K562 (cell line): ENCODE measurements around the gene MMP21. TPM values are rescaled to one million over a fixed set of nuclear protein-coding genes. Genes with fewer than 3 reads are reported as not detected.

Experiments used
- ATAC-seq: fragments of 200-7000 bp; cut with Tn5 transposase; 3 replicates; pipeline ENCODE4 v1.9.1; 2020; ENCODE audit warnings: moderate library complexity
- BruUV-seq: library from RNA; stranded (reverse); fragments of 400-500 nt; replicated peaks from 2 replicates; lab custom pipeline; 2021; lab: Mats Ljungman, UMichigan
- CTCF ChIA-PET: fragments of 300-600 bp; formaldehyde crosslinking; extraction: SDS; loops from one replicate; lab custom pipeline; 2021; ENCODE audit warnings: low intra/inter-chr PET ratio; lab: Yijun Ruan, JAX
- POLR2A ChIA-PET: fragments of 300-600, 350-650 bp; sonication (Branson Sonifier 250); formaldehyde crosslinking; extraction: SDS; loops from one replicate; lab custom pipeline; 2021; ENCODE audit warnings: antibody characterized with exemption, inconsistent platforms; lab: Yijun Ruan, JAX
- DNase-seq, 4 experiments: peaks; one replicate each; pipeline versions ENCODE4 v3.0.0 to v3.0.0-alpha.2; 2011 to 2018; ENCODE audit warnings: low spot score in 3 of 4, mixed read lengths in 3 of 4; ENCODE audit errors: extremely low read depth in 1 of 4
- FAIRE-seq: peaks from 2 replicates; lab custom pipeline; 2011; peaks lifted over from hg19 to GRCh38; lab: Jason Lieb, UNC
- H2AFZ ChIP-seq: 2 replicates; pipeline ENCODE4 v1.6.0; 2011; ENCODE audit warnings: low read depth, low read length, control low read depth, inconsistent platforms
- H3K27ac ChIP-seq: fragments of 200-600 bp; 3 replicates; pipeline ENCODE4 v1.8.0; 2011; ENCODE audit warnings: low read depth, mild to moderate bottlenecking, control low read depth, inconsistent platforms, low read length, moderate library complexity, mixed read lengths; ENCODE audit errors: extremely low read depth
- H3K27me3 ChIP-seq, 2 experiments: fragments of 300-600 bp in 1 of 2; 2 replicates in 1 of 2; 3 replicates in 1 of 2; pipeline versions ENCODE4 v1.6.0 to v1.8.0; 2011; ENCODE audit warnings: inconsistent platforms in 2 of 2, low read length in 2 of 2, mild to moderate bottlenecking in 1 of 2, mixed read lengths in 1 of 2, moderate library complexity in 1 of 2; ENCODE audit not compliant: control insufficient read depth in 2 of 2, insufficient read depth in 2 of 2
- H3K36me3 ChIP-seq: fragments of 300-600 bp; 3 replicates; pipeline ENCODE4 v1.8.0; 2011; ENCODE audit warnings: mild to moderate bottlenecking, low read length, inconsistent platforms; ENCODE audit not compliant: control insufficient read depth, insufficient read depth
- H3K4me1 ChIP-seq, 2 experiments: fragments of 200-600 bp in 1 of 2; replicated peaks in 1 of 2; 2 replicates in 1 of 2; 3 replicates in 1 of 2; pipeline versions ENCODE4 v1.5.1 to v1.8.0; 2011; ENCODE audit warnings: inconsistent platforms in 2 of 2, low read length in 2 of 2, mild to moderate bottlenecking in 1 of 2, mixed read lengths in 1 of 2, moderate library complexity in 1 of 2; ENCODE audit not compliant: control insufficient read depth in 2 of 2, insufficient read depth in 2 of 2
- H3K4me2 ChIP-seq: 2 replicates; pipeline ENCODE4 v1.6.1; 2011; ENCODE audit warnings: low read length, control low read depth, inconsistent platforms, mixed read lengths; ENCODE audit not compliant: insufficient read depth
- H3K4me3 ChIP-seq: fragments of 200-600 bp; sonication (generic), shearing (Covaris generic); 2 replicates; pipeline ENCODE4 v1.5.1; 2016; ENCODE audit warnings: control low read depth, inconsistent platforms
- H3K79me2 ChIP-seq: fragments of 200-600 bp; 3 replicates; pipeline ENCODE4 v1.8.0; 2011; ENCODE audit warnings: low read length, inconsistent platforms; ENCODE audit not compliant: control insufficient read depth, insufficient read depth
- H3K9ac ChIP-seq, 2 experiments: 2 replicates each; pipeline versions ENCODE4 v1.6.0 to v1.6.1; 2011; ENCODE audit warnings: low read depth in 2 of 2, low read length in 2 of 2, control low read depth in 1 of 2, inconsistent platforms in 1 of 2, mild to moderate bottlenecking in 1 of 2, mixed read lengths in 1 of 2; ENCODE audit not compliant: insufficient read depth in 1 of 2
- H3K9me1 ChIP-seq: one replicate; pipeline ENCODE4 v1.6.0; 2011; ENCODE audit warnings: inconsistent platforms, mild to moderate bottlenecking, low read length, moderate library complexity; ENCODE audit not compliant: control insufficient read depth, insufficient read depth
- H3K9me3 ChIP-seq: replicated peaks from 2 replicates; pipeline ENCODE4 v1.5.1; 2011; ENCODE audit warnings: low read depth, low read length, inconsistent platforms; ENCODE audit not compliant: control insufficient read depth, insufficient read depth
- H4K20me1 ChIP-seq: replicated peaks from 2 replicates; pipeline ENCODE4 v1.6.1; 2011; ENCODE audit warnings: low read length, inconsistent platforms, mixed read lengths; ENCODE audit not compliant: control insufficient read depth, insufficient read depth
- JUND ChIP-seq, 2 experiments: IDR thresholded peaks; 2 replicates in 1 of 2; 3 replicates in 1 of 2; pipeline ENCODE4 v1.6.1; 2011; ENCODE audit warnings: borderline replicate concordance in 2 of 2, low read depth in 2 of 2, low read length in 2 of 2, improper control_type of control experiment in 1 of 2, missing biosample characterization in 1 of 2, missing genetic modification characterization in 1 of 2, missing genetic modification reagents in 1 of 2
- MAFF ChIP-seq: IDR thresholded peaks from 2 replicates; pipeline ENCODE4 v1.6.1; 2012; ENCODE audit warnings: low read length, improper control_type of control experiment
- MTF1 ChIP-seq: fragments of 250-450 bp; sonication (Bioruptor Pico); IDR thresholded peaks from 2 replicates; pipeline ENCODE4 v1.9.0; 2021; ENCODE audit warnings: moderate library complexity, mild to moderate bottlenecking, inconsistent platforms, borderline replicate concordance
- PKNOX1 ChIP-seq: fragments of 450-650 bp; IDR thresholded peaks from 2 replicates; pipeline ENCODE4 v1.6.1; 2016
- RBFOX2 ChIP-seq: fragments of 200-400 bp; formaldehyde crosslinking; IDR thresholded peaks from 2 replicates; pipeline ENCODE4 v1.6.1; 2017; ENCODE audit warnings: low read depth, mild to moderate bottlenecking, low read length, moderate library complexity
- SIN3A ChIP-seq, 2 experiments: fragments of 150-350 bp in 1 of 2; IDR thresholded peaks; 2 replicates each; pipeline ENCODE4 v1.6.1; 2011 to 2016; ENCODE audit warnings: borderline replicate concordance in 2 of 2, low read depth in 2 of 2, low read length in 2 of 2, mild to moderate bottlenecking in 2 of 2, moderate library complexity in 2 of 2; ENCODE audit not compliant: control insufficient read depth in 1 of 2
- TFAP4 ChIP-seq: sonication (generic); formaldehyde crosslinking; IDR thresholded peaks from 2 replicates; pipeline ENCODE4 v1.8.0; 2022; ENCODE audit warnings: missing genetic modification reagents, mild to moderate bottlenecking, moderate library complexity, borderline replicate concordance
- WGBS: fragments of 100-300 bp; shearing (Covaris generic); methylation state at CpG from one replicate; pipeline ENCODE4 v1.1.6; 2016; ENCODE audit warnings: low coverage, mixed read lengths; ENCODE audit not compliant: insufficient coverage; ENCODE audit errors: missing lambda C conversion rate; 5-methylcytosine and 5-hydroxymethylcytosine counted together
- in situ Hi-C: fragments of 300-500 bp; cut with MboI; formaldehyde crosslinking; loops from 4 replicates; pipeline ENCODE4 v1.15.0; 2018; ENCODE audit warnings: inconsistent platforms, mixed read lengths
- intact Hi-C: fragments of 100-400 bp; cut with micrococcal nuclease; formaldehyde crosslinking; loops from 2 replicates; pipeline ENCODE4 v1.14.2; 2022
- polyA plus RNA-seq, 8 experiments: library from polyadenylated mRNA; depleted of rRNA in 4 of 8; stranded (reverse) in 5 of 8; unstranded in 3 of 8; fragments of >200 nt; fragmentation: Nextera tagmentation in 2 of 8; fragmentation: Illumina TruSeq in 1 of 8; extraction: Ambion mirVana in 2 of 8; extraction: Trizol in 1 of 8; gene quantifications; 2 replicates each; pipeline versions ENCODE4 v1.2.1 to v1.2.3, GENCODE V29; 2011 to 2014; ENCODE audit warnings: inconsistent platforms in 1 of 8, missing spikeins in 1 of 8
- total RNA-seq, 7 experiments: library from RNA; depleted of rRNA in 6 of 7; stranded (reverse); fragments of >200 nt in 6 of 7; fragmentation: Illumina TruSeq in 2 of 7; extraction: Trizol in 2 of 7; gene quantifications; 2 replicates each; pipeline versions ENCODE4 v1.2.1 to v1.2.3, GENCODE V29; 2011 to 2021; ENCODE audit warnings: low replicate concordance in 1 of 7
- TF ChIP-seq, protein P1 (sequence below): fragments of 450-650 bp; IDR thresholded peaks from 2 replicates; pipeline ENCODE4 v1.6.1; 2016; ENCODE audit warnings: mild to moderate bottlenecking

The MMP21 gene
- total and polyA plus RNA-seq, 9 of the 15 experiments (the other 6 are each of a cell fraction or from before 2014, with no cell fraction given) = not detected

GRCh38 chr10:125822878-125823662 is 47.4 kb upstream of the MMP21 start, which contains the start of the genes BCCIP and UROS:
Gene BCCIP, plus strand, starts transcription at chr10:125823546. Its CDS starts 12 bp downstream, at chr10:125823558.
Gene UROS, minus strand, starts transcription at chr10:125823258. Its CDS starts 6,759 bp downstream, at chr10:125816499.
- H3K79me2 ChIP-seq = peaks cover 80% of the 10 kb centered on the region
- peak within 1 kb of the TSS; percentile 100 for H3K27ac ChIP-seq
- DNase-seq (peak; percentile 86 to 92 (median 90)), ATAC-seq (peak; percentile 73), FAIRE-seq (no peak)
- peak within 1 kb of the TSS; percentile 72 for H3K4me2 ChIP-seq
- H3K4me1 ChIP-seq = peaks cover 11 to 33% of the 10 kb centered on the region in 2 experiments; a peak in 4 of 5 replicates
- H3K9ac ChIP-seq = peak within 1 kb of the TSS; percentile 95 to 98
- WGBS = 2% methylated on average over 24 of the region's 74 CpGs
- no peaks in the 10 kb centered on the region for H3K9me3 ChIP-seq
- peak within 1 kb of the TSS; percentile 99 for H2AFZ ChIP-seq
- ChIA-PET POLR2A (interaction anchor here (0.5 kb wide), 1 partner anchor 32 kb away, joined by 3 read pairs; no protein-coding TSS in a partner anchor), CTCF (no interaction called here)
- in situ Hi-C loops = no loop called here
- peak within 1 kb of the TSS; percentile 84 for H3K4me3 ChIP-seq
- no peaks in the 10 kb centered on the region for H3K9me1 ChIP-seq
- no TSS peak for BruUV-seq
- H3K36me3 ChIP-seq = peaks cover 41% of the 10 kb centered on the region
- no peaks in the 10 kb centered on the region for H3K27me3 ChIP-seq
- intact Hi-C loops = no loop called here
- no peaks in the 10 kb centered on the region for H4K20me1 ChIP-seq
- TF ChIP-seq RBFOX2 (peak; percentile 80), TFAP4 (CRISPR knock-in tag) (peak; percentile 8; the same call in 1 of the 2 replicates), MAFF (peak; percentile 65), MTF1 (no peak), PKNOX1 (no peak), SIN3A (IDR thresholded peaks at IDR 0.05; ENCODE audit: borderline replicate concordance in 2 of 2, control insufficient read depth in 1 of 2, low read depth in 2 of 2, low read length in 2 of 2) (peak; percentile 9 to 20; a peak in 2 of 4 replicates), JUND (IDR thresholded peaks at IDR 0.05; ENCODE audit: borderline replicate concordance, low read depth, low read length) (peak; percentile 98), JUND (tag; IDR thresholded peaks at IDR 0.05; ENCODE audit: borderline replicate concordance, low read depth, low read length) (no peak)
- TF ChIP-seq, protein P1, sequence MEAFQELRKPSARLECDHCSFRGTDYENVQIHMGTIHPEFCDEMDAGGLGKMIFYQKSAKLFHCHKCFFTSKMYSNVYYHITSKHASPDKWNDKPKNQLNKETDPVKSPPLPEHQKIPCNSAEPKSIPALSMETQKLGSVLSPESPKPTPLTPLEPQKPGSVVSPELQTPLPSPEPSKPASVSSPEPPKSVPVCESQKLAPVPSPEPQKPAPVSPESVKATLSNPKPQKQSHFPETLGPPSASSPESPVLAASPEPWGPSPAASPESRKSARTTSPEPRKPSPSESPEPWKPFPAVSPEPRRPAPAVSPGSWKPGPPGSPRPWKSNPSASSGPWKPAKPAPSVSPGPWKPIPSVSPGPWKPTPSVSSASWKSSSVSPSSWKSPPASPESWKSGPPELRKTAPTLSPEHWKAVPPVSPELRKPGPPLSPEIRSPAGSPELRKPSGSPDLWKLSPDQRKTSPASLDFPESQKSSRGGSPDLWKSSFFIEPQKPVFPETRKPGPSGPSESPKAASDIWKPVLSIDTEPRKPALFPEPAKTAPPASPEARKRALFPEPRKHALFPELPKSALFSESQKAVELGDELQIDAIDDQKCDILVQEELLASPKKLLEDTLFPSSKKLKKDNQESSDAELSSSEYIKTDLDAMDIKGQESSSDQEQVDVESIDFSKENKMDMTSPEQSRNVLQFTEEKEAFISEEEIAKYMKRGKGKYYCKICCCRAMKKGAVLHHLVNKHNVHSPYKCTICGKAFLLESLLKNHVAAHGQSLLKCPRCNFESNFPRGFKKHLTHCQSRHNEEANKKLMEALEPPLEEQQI = peak; percentile 35; the same call in 1 of the 2 replicates
